CD4-positive, alpha-beta T cell treated with Interleukin-17A for 4 hours (primary cell): ENCODE measurements around the gene SETDB1.
A peak's percentile ranks its signal among the peaks of the same experiment; 100 is the strongest.

ENCODE experiments used
- DNase-seq: peaks from one replicate; pipeline ENCODE4 v3.0.0-alpha.2; 2020; ENCODE audit warnings: mixed read lengths

SETDB1 gene

DNA sequence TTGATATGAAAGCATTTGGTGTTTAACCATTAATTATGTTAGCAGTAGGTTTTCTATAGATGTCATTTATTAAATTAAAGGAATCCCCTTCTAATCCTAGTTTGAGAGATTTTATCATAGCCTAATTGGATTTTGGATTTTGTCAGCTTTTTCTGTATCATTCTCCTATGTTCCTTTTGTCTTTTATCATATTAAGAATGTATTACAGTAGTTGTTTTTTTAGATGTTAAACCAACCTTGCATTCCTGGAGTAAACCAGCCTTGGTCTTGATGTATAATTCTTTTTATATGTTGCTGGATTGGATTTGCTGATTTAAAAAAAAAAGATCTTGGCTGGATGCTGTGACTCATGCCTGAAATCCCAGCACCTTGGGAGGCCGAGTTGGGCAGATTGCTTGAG, 5.6 kb downstream of the SETDB1 start:
- DNase-seq, result no peak

DNA sequence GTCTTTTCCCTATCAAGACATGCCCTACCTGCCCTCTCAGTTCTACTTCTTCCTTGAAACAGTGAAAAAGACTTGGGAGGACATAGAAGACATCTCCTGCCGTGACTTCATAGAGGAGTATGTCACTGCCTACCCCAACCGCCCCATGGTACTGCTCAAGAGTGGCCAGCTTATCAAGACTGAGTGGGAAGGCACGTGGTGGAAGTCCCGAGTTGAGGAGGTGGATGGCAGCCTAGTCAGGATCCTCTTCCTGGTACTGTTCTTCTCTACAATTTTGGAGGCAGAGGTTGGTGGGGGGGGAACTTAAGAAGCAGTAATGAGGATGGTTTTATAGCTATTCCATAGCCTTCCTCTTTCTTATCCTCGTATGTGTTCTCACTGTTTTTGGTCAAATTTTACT, 18.7 kb downstream of the SETDB1 start:
- no peak for DNase-seq

GRCh38 chr1:150954708-150955107, 28.5 kb downstream of the SETDB1 start:
- no peak for DNase-seq

GRCh38 chr1:150955280-150955679, 29.1 kb downstream of the SETDB1 start:
- no peak for DNase-seq

GRCh38 chr1:150957666-150958065, 31.5 kb downstream of the SETDB1 start:
- DNase-seq, result no peak

DNA sequence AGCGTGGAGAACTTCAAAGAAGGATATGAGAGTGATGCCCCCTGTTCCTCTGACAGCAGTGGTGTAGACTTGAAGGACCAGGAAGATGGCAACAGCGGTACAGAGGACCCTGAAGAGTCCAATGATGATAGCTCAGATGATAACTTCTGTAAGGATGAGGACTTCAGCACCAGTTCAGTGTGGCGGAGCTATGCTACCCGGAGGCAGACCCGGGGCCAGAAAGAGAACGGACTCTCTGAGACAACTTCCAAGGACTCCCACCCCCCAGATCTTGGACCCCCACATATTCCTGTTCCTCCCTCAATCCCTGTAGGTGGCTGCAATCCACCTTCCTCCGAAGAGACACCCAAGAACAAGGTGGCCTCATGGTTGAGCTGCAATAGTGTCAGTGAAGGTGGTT, 34.5 kb downstream of the SETDB1 start:
- DNase-seq, result no peak

- DNase-seq, result no peak
These were observed 35.6 kb downstream of the SETDB1 start for GRCh38 chr1:150961756-150962155.

DNA sequence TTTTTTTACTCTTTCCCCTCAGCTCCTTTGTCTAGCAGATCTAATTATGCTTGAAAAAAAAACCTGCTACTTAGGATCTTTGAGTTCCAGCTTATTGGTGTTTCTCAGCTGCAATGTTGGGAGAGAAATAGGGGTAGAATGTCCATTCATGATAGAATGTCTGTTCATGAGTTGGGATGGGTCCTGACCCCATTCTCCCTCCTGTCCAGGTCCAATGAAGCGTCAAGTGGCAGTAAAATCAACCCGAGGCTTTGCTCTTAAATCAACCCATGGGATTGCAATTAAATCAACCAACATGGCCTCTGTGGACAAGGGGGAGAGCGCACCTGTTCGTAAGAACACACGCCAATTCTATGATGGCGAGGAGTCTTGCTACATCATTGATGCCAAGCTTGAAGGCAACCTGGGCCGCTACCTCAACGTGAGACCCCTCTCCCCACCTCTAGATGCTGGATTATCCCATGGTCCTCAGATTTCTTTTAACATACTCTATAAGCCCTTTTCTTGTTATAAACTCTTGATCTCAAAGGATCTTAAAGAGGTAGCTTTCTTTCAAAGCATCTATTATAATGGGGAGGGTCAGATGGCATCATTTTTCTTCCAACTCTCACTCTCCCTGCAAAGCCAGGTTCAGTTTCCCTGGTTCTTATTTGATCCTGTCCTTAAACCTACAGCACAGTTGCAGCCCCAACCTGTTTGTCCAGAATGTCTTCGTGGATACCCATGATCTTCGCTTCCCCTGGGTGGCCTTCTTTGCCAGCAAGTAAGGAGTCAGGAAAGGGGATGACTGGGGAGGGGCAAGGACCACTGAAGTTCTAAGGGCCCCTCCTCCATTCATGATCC, 37.4 kb downstream of the SETDB1 start:
- no peak for DNase-seq

GRCh38 chr1:150964164-150964489, 38.0 kb downstream of the SETDB1 start:
- no peak for DNase-seq

DNA sequence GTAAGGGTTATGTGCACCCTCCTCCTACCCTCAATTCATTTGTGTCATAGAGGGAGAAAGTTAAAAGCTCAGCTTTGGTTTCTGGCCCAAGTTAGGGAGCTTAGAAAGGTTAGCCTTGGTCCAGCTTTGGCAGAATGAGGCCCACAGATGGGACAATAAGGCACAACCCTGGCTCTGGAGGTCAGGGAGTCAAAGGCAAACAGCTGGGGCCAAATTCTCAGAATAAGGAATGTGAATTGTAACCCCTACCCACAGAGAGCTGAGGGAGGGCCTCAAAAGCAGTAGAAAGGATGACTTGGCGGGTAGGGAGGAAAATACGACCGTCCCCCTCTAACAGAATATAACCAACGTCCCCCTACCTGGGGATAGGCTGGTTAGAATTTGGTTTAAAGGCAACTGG, 39.4 kb downstream of the SETDB1 start:
- no peak for DNase-seq

DNA sequence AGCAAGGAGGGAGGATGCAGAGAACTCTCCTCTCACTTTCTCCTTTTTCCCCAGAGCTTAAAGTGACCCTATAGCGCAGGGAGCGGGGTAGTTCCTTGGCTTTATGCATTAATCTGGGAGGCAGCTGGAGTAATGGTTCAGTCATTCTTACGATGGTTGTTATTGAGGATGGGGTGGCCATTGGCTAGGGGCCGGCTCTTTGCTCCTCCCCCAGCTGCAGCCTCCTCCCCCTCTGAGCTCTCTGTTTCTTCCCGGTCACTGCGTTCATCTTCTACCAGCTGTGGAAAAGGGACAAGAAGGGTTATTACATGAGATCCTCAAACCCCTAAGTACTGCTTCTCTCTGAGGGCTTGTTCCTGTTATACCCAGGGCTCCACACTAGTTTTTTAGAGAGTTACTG, 39.8 kb downstream of the SETDB1 start:
- no peak for DNase-seq

DNA sequence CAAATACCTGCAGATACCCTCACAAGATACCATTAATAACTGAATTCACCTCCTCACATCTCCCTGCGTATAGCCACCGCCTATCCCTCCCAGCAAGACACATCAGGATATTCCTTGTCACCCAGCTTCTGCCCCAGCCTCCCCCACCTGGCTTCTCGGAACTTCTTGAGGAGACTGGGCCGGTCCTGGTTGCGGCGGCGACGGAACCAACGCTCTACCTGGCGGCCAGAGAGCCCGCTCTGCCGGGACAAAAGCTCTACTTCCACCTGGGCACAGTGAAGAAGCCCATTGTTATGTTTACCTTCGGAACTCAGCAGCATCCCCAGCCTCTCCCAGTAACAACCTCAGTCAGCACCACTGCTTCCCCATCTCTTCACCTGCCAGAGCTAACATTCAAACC, 41.8 kb downstream of the SETDB1 start:
- no peak for DNase-seq

DNA sequence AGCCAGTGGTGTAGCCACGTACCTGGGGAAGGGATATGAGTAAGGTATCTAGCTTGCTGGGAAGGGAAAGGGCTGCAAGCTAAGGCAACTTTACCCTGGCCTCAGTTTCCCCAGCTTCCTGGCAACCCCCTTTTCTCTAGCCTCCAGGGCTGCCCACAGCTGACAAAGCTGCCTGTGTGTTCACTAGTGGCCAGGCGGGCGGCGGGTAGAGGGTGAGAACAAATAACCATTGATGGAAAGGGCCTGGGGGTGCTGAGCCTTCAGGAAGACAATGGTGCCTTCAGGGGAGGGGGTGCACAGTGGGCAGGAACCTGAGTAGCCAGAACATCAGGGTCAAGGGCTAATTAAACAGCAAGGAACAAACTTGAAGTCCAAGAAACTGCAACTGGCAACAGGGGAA, 42.3 kb downstream of the SETDB1 start:
- no peak for DNase-seq

DNA sequence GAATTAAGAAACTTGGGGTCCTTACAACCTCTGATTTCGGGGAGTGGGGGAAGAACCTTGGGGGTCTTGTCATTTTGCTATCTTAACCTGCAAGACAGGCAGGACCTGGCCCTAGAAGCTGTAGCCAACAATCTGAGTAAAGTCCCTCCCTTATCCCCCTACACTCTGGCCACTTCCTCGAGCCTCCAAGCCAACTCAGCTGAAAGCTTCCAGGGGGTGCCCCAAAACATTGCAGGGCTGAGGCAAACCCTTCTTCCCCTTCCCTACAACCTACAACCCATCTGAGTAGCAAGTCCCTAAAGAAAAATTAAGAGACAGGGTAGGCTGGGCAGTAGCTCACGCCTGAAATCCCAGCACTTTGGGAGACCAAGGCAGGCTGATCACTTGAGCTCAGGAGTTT, 43.5 kb downstream of the SETDB1 start:
- DNase-seq, result no peak

DNA sequence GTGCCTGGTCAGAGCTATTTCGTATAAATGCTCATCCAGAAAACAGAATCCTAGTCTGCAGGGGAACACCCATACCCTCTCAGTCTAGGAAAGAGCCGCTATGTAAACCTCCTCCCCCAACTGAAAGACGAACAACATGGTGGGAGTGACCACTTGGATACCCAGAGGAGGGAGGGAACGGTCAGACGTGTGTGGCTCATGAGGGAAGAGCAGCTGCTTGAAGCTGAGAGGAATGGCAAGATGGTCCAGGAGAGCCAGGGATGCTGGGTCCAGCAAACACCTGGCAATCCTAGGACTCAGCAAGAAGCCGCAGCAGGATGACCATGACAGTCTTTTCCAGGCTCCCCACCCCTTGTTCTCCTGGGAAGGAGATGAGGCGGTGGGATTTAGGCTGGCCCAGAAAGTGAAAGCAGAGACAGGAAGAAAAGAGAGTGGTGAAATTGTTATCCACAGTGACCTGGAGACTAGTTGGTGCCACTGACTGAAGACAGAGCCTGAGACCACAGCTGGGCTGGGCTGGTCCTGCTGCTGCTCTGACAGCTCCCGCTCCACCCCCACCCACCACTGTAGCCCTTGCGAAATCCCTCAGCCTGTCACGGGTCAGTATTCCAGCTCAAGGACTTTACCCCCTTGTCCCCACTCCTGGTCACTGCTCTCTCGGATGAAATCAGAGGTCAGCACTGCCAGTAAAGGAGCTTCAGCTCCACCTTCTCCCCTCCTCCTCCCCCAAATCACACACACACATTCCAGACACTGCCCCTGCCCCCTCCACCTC, 44.8 kb downstream of the SETDB1 start:
- no peak for DNase-seq

DNA sequence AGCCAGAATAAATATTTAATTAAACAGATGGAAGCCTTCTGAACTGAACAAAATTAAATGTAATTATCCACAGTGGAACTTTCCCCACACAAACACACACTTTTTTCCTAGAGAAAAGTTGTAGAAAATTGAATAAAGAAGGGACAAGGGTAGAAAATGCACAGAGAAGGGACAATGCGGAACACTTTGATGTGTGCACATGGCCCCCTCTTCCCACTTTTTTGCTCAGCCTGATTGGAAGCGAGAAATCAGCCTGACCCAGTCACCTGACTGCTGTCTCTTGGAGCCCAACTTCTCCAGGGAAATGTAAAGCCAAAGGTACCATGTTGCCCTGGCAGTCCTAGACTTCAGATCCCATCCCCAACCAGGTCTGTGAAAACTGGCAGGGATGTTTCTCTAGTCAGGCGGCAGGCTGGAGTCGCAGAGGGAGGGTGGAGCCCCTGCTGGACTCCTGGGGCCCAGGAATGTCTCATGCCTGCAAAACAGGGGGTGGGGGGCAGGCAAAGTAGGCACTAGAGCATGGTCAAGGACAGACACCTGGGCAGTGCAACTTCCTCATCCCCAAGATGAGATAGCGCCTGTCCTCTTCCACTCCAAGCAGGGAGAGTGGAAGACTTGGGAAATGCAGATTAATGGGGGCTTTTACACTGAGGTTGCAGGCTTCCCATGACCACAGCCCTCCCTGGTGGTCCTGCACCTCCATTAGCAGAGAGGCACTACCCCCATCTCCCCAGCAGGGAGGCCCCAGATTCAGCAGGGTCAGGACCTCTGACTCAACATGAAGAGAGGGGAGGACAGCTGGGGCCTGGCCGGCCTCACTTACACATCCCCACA, 45.6 kb downstream of the SETDB1 start:
- DNase-seq, result no peak

- DNase-seq, result no peak
These were observed 46.3 kb downstream of the SETDB1 start for GRCh38 chr1:150972417-150972940.

DNA sequence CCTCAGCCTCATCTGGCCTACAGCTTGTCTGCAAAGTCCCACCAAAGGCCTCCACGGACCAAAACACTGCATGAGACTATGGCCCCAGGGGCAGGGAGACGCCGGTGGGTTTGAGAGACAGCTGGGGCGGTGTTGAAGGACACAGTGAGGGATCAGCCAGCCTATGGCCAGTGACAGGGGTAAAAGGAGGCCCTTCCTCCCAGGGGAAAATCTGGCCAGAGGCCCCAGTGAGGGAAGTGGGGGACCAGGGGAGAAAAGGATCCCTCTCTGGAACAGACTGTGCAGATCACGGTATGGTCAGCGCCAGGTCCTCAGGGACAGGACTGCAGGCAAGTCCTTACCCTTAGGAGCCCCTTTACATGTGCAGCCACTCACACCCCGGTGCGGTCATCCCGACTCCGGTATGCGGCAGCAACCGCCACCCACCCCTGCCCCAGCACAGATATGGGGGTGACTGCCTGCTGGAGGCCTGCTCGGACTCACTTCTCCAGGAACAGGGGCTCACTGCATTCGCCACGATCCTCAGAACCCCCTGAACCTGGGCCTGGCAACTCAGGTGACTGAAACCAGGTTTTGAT, 47.2 kb downstream of the SETDB1 start:
- DNase-seq, result peak; percentile 19

GRCh38 chr1:150973836-150974579, 47.8 kb downstream of the SETDB1 start:
- DNase-seq, result peak; percentile 60

DNA sequence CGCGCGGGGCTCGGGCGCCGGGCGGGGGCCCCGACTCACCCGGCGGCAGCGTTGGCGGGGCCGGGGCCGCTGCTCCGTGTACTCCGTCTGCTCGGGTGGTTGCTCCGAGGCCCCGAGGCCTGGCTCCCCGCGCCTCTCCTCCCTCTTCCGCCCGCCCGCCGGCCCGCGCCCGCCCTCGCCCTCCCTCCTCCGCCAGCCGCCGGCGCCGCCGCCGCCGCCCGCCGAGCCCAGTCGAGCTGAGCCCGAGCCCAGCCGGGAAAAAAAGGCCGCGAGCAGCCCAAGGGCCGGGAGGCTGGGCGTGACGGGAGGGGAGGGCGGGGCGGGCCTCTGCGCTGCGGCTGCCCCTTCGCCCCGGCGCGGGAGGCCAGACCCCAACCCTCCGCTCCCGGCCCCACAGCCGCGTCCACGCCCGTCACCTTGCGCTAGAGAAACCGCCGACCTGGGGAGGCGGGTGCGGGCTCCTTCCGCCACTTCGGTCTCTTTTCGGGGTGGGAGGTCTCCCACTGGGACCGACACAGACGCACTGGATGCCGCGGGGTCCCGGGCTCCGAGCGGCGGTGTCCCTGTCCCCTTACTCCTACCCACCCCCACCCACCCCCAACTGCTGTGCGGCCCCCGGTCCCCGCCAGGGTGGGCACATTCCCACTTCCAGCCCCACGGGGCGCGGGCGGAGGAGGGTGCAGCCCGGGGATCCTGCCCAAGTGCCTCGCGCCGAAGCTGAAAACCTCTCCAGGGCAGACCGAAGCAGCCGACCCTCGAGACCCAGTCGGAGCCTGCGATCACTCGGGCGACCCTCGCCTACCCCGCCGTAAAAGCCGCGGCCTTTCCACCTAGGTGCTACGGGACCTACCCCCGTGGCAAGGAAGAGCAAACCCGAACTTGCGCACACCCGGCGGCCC, 48.7 kb downstream of the SETDB1 start, which contains the start of gene CERS2:
Gene CERS2 (minus strand): TSS at position 256 of the 899 bp plus-strand sequence. CDS start 5,745 bp downstream, outside the sequence.
- DNase-seq, result peak; percentile 85

DNA sequence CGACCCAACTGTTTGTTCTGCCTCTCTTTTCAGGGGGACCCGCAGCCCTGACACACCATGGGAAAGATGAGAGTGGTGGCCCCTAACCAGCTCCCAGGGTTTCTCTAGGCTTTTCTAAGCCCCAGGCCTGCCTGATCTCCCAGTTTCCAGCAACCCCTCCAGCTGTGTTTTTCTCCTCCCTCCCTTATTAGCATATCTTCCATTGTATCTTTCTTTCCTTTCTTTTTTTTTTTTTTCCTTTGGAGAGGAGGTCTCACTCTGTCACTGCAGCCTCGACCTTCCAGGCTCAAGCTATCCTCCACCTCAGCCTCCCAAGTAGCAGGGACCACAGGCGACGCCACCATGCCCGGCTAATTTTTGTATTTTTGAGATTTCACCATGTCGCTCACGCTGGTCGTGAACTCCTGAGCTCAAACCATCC, 50.2 kb downstream of the SETDB1 start:
- DNase-seq, result no peak
